Measurements from ENCODE around the gene LSMEM2.

LSMEM2 gene

DNA sequence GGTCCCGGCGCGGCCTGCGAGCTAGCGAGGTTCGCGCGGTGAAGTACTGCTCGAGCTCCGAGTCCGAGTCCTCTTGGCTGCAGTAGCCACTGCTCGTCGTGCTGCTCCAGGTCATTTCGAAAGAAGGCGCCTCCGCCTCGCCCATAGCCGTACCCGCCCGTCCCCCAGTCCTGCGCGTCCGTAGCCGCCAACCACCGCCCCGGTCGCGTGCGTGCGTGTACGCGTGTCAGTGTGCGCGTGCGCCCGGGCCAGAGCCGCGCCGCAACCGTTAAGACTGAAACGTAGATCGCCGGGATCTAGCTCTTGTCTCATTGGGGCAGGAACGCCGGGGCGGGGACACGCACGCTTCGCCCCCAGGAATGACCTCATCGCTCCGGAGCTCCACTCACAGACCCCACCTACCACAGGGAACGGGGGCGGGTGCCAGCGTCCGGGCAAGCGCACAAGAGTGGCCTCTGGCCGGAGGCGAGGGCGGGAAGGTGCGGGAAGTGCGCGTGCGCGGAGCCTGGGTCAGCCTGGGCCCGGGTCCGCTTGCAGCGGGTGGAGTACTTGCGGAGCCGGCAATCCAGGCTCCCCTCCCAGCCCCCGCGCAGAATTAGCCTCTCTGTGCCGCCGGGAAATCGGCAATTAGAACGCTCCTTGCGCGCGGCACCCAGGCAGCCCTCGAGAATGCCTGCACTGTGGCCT lies 58.4 kb downstream of the LSMEM2 start:
- DNase-seq: peak; percentile 30 to 99 (median 96)
